KOPT-K1 (cell line): Measurements from ENCODE around the gene SYMPK.

Source experiments
- H3K27ac ChIP-seq: fragments of 200-600 bp; sonication (generic); 2 replicates; pipeline ENCODE4 v1.5.1; 2016; ENCODE audit warnings: antibody characterized with exemption, mild to moderate bottlenecking, low read depth, low read length; ENCODE audit not compliant: poor library complexity, severe bottlenecking
- H3K36me3 ChIP-seq: fragments of 200-600 bp; sonication (generic); 2 replicates; pipeline ENCODE4 v1.5.1; 2017; ENCODE audit warnings: antibody characterized with exemption, mild to moderate bottlenecking, low read length, moderate library complexity; ENCODE audit not compliant: insufficient read depth
- H3K9me3 ChIP-seq: fragments of 200-600 bp; sonication (generic); 2 replicates; pipeline ENCODE4 v1.5.1; 2017; ENCODE audit warnings: antibody characterized with exemption, low read length, mild to moderate bottlenecking; ENCODE audit not compliant: insufficient read depth, poor library complexity, severe bottlenecking

Gene SYMPK

GRCh38 chr19:45863840-45864628 lies 1.1 kb upstream of the SYMPK start, which contains the start of gene FOXA3:
Gene FOXA3, plus strand, starts transcription at chr19:45864326. Its CDS starts 131 bp downstream, at chr19:45864457.
- H3K36me3 ChIP-seq = peaks cover 23% of the 10 kb centered on the region
- H3K27ac ChIP-seq = no peak within 1 kb of the TSS
- no peaks in the 10 kb centered on the region for H3K9me3 ChIP-seq

DNA sequence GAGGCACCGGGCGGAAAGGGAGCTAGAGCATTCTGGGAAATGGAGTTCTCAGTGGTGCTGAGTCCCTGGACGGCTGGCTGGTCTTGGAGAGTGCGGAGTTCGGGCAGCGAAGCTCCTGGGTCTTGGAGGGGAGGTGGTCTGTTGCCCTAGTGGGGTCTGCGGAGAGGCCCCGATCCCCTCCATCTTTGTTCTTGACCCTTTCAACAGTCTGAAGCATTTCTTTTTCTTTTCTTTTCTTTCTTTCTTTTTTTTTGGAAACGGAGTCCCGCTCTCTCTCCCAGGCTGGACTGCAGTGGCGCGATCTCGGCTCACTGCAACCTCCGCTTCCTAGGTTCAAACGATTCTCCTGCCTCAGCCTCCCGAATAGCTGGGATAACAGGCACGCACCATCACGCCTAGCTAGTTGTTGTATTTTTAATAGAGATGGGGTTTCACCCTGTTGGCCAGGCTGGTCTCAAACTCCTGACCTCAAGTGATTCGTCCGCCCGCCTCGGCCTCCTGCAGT lies 440 bp upstream of the SYMPK start:
- H3K36me3 ChIP-seq = peaks cover 29% of the 10 kb centered on the region
- H3K9me3 ChIP-seq = no peaks in the 10 kb centered on the region
- H3K27ac ChIP-seq = no peak overlapping the region

DNA sequence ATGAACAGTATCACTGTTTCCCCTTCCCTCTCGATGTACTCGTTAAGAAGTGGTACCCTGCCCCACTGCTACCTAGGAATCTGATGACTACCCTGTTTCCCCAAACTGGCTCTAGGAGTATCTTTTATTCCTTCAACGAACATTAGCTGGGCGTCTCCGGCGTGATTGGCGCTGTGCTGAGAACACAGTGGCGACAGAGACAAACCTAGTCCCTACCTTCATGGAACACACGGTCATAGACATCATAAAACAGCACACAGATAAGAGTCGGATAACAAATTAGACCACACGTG lies 730 bp downstream of the SYMPK start:
- peak overlapping the region; percentile 78 for H3K27ac ChIP-seq
- no peaks in the 10 kb centered on the region for H3K9me3 ChIP-seq
- H3K36me3 ChIP-seq = peaks cover 35% of the 10 kb centered on the region

- H3K9me3 ChIP-seq = no peaks in the 10 kb centered on the region
- peaks cover 45% of the 10 kb centered on the region for H3K36me3 ChIP-seq
- no peak overlapping the region for H3K27ac ChIP-seq
Observed at GRCh38 chr19:45860359-45861259, 2.3 kb downstream of the SYMPK start.

- H3K36me3 ChIP-seq = peaks cover 87% of the 10 kb centered on the region
- H3K27ac ChIP-seq = no peak overlapping the region
- H3K9me3 ChIP-seq = no peaks in the 10 kb centered on the region
Observed at GRCh38 chr19:45854167-45854778, 8.7 kb downstream of the SYMPK start.

- no peaks in the 10 kb centered on the region for H3K9me3 ChIP-seq
- H3K36me3 ChIP-seq = peaks cover 87% of the 10 kb centered on the region
- H3K27ac ChIP-seq = no peak overlapping the region
Observed at GRCh38 chr19:45852983-45853382, 10.0 kb downstream of the SYMPK start.

DNA sequence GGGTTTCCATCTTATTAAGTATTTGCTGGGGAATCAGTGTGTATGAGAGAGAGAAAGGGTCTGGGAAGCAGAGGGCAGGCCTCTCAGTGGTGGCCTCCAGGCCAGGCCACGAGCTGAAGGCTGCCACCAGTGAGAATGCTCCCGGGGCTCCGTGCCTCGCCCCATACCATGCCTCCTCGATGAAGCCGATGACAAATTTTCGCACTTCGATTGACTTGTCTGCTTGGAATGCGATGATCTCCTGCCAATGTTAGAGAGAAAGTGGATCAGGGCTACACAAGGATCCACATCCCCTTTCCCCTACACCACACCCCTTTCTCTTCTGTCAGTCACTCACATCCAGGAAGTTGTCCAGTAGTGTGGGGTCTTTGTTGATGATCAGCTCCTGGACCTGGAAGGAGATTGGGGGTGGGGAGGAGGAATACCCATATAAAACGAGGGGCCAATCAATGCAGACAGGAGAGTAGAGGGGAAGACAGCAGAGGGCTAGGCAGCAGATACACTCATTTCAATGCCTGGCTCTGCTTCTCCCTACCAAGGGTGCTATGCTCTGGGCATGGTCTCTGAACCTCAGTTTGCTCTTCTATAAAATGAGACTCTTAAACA lies 10.7 kb downstream of the SYMPK start:
- no peak overlapping the region for H3K27ac ChIP-seq
- H3K36me3 ChIP-seq = peaks cover 92% of the 10 kb centered on the region
- H3K9me3 ChIP-seq = no peaks in the 10 kb centered on the region

GRCh38 chr19:45848922-45849321 lies 14.0 kb downstream of the SYMPK start:
- Histone ChIP-seq H3K27ac (no peak overlapping the region), H3K36me3 (peaks cover 100% of the 10 kb centered on the region)

GRCh38 chr19:45847663-45848062 lies 15.3 kb downstream of the SYMPK start:
- Histone ChIP-seq H3K9me3 (no peaks in the 10 kb centered on the region), H3K27ac (no peak overlapping the region), H3K36me3 (peaks cover 100% of the 10 kb centered on the region)

More at GRCh38 chr19:45848922-45849321, 14.0 kb downstream of the SYMPK start:
- no peaks in the 10 kb centered on the region for H3K9me3 ChIP-seq

DNA sequence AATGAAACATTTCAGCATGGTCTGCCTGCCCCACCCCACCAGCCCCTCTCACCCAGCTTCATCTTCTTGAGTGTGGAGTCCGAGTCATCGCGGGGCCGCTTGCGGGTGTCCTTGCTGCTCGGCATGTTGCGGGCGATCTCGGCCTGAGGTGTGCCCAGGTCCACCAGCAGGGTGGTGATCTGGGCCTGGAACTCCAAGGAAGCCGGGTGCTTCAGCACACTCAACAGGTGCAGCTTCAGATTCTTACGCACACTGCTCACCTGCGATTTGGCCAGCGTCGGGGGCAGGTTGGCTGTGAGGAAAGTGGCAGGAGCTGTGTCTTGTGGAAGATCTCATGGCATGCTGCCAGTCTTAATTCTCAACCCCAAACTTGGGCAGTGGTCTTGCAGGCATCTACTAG lies 20.7 kb downstream of the SYMPK start:
- H3K36me3 ChIP-seq = peaks cover 100% of the 10 kb centered on the region
- no peak overlapping the region for H3K27ac ChIP-seq
- H3K9me3 ChIP-seq = no peaks in the 10 kb centered on the region

DNA sequence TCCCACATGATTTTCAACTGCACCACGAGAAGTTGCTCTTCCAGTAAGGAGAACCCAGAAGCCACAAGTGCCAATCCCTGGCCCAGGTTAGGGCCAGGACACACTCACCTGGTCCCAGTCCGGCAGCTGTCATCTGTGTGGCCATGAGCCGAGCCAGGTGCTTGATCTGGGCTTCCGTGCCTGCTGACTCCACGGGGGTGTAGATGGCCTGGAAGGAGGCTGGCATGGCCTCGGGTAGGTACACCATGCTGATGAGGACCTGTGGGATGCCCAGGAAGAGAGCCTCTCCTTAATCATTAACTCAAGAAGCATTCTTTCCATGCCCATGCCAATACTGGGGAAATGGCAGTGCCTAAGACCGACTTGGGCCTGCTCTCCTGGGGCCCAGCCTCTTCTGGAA lies 28.0 kb downstream of the SYMPK start:
- Histone ChIP-seq H3K36me3 (peaks cover 97% of the 10 kb centered on the region), H3K27ac (no peak overlapping the region), H3K9me3 (no peaks in the 10 kb centered on the region)

DNA sequence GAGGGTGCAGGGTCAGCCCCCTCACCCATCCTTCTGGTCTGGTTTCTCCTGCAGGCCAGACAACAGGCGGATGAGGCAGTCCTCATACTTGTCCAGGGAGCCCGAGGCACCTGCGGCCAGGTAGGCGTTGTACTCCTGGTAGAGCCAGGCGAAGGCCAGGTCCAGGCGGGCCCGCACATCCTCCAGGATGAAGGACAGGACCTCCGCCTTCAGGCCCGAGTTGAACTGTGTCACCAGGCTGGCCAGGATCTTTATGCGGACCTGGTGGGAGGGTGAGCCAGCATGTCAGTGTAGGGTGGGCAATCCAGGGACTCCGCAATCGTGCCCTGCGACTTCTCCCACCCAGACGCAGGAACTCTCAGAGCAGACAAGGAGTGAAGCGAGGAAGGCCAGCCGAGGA lies 34.0 kb downstream of the SYMPK start:
- Histone ChIP-seq H3K27ac (no peak overlapping the region), H3K9me3 (no peaks in the 10 kb centered on the region), H3K36me3 (peaks cover 97% of the 10 kb centered on the region)

DNA sequence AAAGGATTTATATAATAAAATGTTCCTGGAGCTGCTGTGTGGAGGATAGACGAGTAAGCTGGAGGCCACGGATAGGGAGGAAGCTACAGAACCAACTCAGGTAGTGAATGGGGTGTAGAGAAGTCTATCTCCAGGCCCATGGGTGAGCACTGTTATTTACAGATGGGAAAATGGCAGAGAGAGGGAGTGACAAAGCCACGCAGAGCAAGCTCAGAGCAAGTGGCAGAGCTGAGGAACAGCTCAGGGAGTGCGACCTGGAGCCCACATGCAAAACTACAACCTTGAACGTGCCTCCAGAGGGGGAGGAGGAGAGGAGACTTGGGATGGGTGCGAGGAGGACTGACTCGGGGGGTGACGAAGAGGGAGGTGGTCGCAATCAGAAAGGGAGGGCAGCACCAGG lies 34.4 kb downstream of the SYMPK start:
- Histone ChIP-seq H3K36me3 (peaks cover 97% of the 10 kb centered on the region), H3K27ac (no peak overlapping the region), H3K9me3 (no peaks in the 10 kb centered on the region)

GRCh38 chr19:45827459-45828093 lies 35.4 kb downstream of the SYMPK start:
- no peak overlapping the region for H3K27ac ChIP-seq

More at GRCh38 chr19:45827459-45828093, 35.4 kb downstream of the SYMPK start:
- H3K36me3 ChIP-seq = peaks cover 97% of the 10 kb centered on the region
- H3K9me3 ChIP-seq = no peaks in the 10 kb centered on the region
